GM12874 (cell line): Measurements from ENCODE around the gene SHC4.

Source experiments
- CTCF ChIP-seq: IDR thresholded peaks from 2 replicates; pipeline ENCODE4 v1.5.1; 2011; ENCODE audit warnings: low read depth, mild to moderate bottlenecking, control low read depth, low read length, moderate library complexity; ENCODE audit not compliant: insufficient read depth

Gene SHC4

GRCh38 chr15:48800811-48801455 is 162.8 kb downstream of the SHC4 start:
- no peak for TF ChIP-seq CTCF

- no peak for TF ChIP-seq CTCF
Measured at GRCh38 chr15:48800245-48800644, 163.5 kb downstream of the SHC4 start.

GRCh38 chr15:48798319-48798718 is 165.4 kb downstream of the SHC4 start:
- no peak for TF ChIP-seq CTCF

- no peak for TF ChIP-seq CTCF
Measured at GRCh38 chr15:48796930-48797329, 166.8 kb downstream of the SHC4 start.

- TF ChIP-seq CTCF: no peak
Measured at GRCh38 chr15:48796521-48796920, 167.2 kb downstream of the SHC4 start.

GRCh38 chr15:48795901-48796300 is 167.8 kb downstream of the SHC4 start:
- TF ChIP-seq CTCF: no peak

- TF ChIP-seq CTCF: no peak
Measured at GRCh38 chr15:48794697-48795134, 169.0 kb downstream of the SHC4 start.
